Stimulated activated memory B cell treated with anti-CD40 and anti-IgM and Interleukin-4, amounts not matched to agents 10 μg/mL and 1 μg/mL and 100 μg/mL, for 72 hours (primary cell): ENCODE results near the gene GFOD2.
A peak's percentile ranks its signal among the peaks of the same experiment; 100 is the strongest.

Experiments
- ATAC-seq: fragments of 150-1000 bp; cut with Tn5 transposase; 2 replicates; pipeline ENCODE4 v1.10.0; 2021
- H3K27ac Mint-ChIP-seq: one replicate; pipeline ENCODE4 v1.8.0; 2022; ENCODE audit warnings: mild to moderate bottlenecking, mixed read lengths
- H3K27me3 Mint-ChIP-seq: one replicate; pipeline ENCODE4 v1.8.0; 2022; ENCODE audit warnings: mixed read lengths
- H3K36me3 Mint-ChIP-seq: one replicate; pipeline ENCODE4 v1.8.0; 2022; ENCODE audit warnings: mixed read lengths
- H3K4me1 Mint-ChIP-seq: one replicate; pipeline ENCODE4 v1.8.0; 2022; ENCODE audit warnings: mixed read lengths
- H3K4me3 Mint-ChIP-seq: one replicate; pipeline ENCODE4 v1.8.0; 2022; ENCODE audit warnings: mild to moderate bottlenecking, moderate library complexity, mixed read lengths
- H3K9me3 Mint-ChIP-seq: one replicate; pipeline ENCODE4 v1.8.0; 2022; ENCODE audit warnings: mixed read lengths

GFOD2 gene

DNA sequence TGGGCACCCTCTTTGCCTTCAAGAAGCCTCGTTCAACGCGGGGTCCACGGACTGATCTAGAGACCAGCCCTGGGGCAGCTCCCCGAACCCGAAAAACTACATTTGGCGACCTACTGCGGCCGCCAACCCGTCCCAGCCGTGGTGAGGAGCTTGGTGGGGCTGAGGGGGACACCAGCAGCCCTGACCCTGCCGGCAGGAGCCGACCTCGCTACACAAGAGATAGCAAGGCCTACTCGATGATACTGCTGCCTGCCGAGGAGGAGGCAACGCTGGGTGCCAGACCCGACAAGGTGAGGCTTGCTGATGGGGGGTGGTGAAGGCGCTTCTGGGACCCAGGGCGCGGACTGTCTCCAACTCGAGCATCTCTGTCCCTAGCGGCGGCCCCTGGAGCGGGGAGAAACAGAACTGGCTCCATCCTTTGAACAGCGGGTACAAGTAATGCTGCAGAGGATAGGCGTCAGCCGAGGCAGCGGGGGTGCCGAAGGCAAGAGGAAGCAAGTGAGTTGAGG, 64.7 kb downstream of the GFOD2 start:
- no peak overlapping the region for H3K4me3 Mint-ChIP-seq
- peaks cover 40% of the 10 kb centered on the region for H3K36me3 Mint-ChIP-seq
- no peak for ATAC-seq
- H3K27me3 Mint-ChIP-seq: no peaks in the 10 kb centered on the region
- no peaks in the 10 kb centered on the region for H3K9me3 Mint-ChIP-seq
- H3K27ac Mint-ChIP-seq: no peak overlapping the region
- peaks cover 29% of the 10 kb centered on the region for H3K4me1 Mint-ChIP-seq

DNA sequence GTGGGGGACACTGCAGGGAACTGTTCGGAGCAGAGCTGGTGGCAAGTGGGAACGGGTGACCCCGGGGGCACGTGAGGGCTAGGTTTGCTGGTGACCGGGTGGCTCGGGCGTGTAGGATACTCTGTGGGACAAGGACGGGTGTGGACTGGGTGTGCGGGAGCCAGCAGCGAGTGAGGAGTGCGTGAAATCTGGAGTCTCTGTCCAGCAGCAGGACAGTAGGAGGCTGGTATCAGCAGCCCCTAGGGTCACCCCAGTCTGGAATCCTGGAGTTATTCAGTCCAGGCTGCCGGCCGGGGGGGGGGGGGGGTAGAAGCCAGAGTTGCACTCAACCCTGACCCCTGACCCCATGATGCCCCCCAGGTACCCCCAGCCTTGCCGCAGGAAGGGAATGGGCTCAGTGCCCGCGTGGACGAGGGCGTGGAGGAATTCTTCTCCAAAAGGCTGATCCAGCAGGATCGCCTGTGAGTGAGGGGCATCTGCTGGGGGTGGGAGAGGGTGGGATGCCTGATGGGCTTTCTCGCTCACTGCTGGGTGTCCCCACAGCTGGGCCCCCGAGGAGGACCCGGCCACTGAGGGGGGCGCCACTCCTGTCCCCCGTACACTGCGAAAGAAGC, 65.2 kb downstream of the GFOD2 start:
- Mint-ChIP-seq H3K4me3 (no peak overlapping the region), H3K36me3 (peaks cover 46% of the 10 kb centered on the region), H3K9me3 (no peaks in the 10 kb centered on the region), H3K27ac (no peak overlapping the region), H3K27me3 (no peaks in the 10 kb centered on the region), H3K4me1 (peaks cover 24% of the 10 kb centered on the region)
- no peak for ATAC-seq

DNA sequence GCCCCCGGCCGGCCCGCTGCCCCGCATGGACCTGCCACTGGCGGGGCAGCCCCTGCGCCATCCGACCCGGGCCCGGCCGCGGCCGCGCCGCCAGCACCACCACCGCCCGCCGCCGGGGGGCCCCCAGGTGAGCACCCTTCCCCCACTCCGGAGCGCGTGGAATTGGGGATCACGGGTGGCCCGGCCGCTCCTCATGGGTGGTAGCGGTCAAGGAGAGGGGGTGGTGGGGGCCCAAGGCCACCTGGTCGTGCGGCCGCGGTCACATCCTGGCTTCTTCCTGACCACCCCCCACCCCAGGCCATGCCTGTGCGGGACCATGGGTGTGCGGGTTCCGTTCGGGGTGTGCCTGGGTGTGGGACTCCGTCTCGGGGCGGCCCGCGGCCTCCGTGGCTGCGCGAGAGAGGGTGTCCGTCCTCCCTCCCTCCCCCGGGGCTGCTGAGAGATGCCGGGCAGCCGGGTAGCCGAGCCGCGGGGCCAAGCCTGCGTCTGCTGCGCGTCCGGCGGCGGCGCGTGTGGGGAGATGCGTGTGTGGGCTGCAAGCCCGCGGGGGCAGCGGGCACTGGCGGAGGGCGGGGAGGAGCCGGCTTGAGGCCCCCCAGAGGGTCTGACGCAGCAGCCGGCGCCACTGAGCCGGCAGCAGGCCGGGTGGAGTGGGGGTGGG, 65.9 kb downstream of the GFOD2 start:
- H3K36me3 Mint-ChIP-seq: peaks cover 52% of the 10 kb centered on the region
- no peaks in the 10 kb centered on the region for H3K9me3 Mint-ChIP-seq
- ATAC-seq: peak; percentile 67
- no peaks in the 10 kb centered on the region for H3K27me3 Mint-ChIP-seq
- H3K27ac Mint-ChIP-seq: no peak overlapping the region
- no peak overlapping the region for H3K4me3 Mint-ChIP-seq
- H3K4me1 Mint-ChIP-seq: peaks cover 17% of the 10 kb centered on the region

DNA sequence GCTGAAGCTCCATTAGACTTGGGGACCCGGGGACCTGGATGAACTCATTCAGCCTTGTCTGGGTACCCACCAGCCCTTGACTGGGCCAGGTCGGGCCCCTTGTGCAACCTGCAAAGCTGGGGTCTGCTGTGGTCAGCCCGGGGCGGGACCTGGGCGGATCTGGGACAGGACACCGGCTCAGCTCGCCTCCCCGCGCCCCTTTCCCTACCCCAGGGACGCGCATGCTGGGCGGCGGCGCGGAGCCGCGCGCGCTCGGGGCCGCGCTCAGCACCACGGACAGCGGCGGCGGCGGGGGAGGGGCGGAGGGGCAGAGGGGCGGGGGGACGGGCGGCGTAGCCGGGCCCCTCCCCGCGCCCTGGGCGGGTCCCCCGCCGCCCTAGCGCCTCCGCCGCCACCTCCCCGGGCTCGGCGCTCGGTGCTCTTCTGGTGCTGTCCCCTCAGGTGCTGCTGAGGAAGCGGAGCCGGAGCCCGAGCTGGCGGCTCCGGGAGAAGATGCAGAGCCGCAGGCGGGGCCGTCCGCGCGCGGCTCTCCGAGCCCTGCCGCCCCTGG, 66.5 kb downstream of the GFOD2 start:
- H3K36me3 Mint-ChIP-seq: peaks cover 52% of the 10 kb centered on the region
- no peak overlapping the region for H3K4me3 Mint-ChIP-seq
- peaks cover 11% of the 10 kb centered on the region for H3K4me1 Mint-ChIP-seq
- peak overlapping the region; percentile 71 for H3K27ac Mint-ChIP-seq
- no peaks in the 10 kb centered on the region for H3K9me3 Mint-ChIP-seq
- peak; percentile 62 for ATAC-seq
- no peaks in the 10 kb centered on the region for H3K27me3 Mint-ChIP-seq

DNA sequence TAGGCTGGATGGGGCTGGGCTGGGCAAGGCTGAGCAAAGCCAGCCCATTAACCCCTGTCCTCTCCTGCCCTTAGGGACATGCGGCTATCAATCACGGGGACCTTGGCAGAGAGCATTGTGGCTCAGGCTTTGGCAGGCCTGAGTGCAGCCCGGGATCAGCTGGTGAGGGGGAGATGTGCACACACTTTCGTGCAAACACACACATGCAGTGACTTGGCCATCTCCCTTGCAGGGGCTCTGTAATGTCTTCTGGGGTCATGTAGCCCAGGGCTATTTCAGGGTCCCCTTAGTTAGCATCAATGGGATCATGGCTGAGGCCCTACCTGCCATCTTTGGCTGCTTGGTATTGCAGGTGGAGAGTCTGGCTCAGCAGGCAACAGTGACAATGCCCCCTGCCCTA, 67.3 kb downstream of the GFOD2 start:
- peaks cover 57% of the 10 kb centered on the region for H3K36me3 Mint-ChIP-seq

DNA sequence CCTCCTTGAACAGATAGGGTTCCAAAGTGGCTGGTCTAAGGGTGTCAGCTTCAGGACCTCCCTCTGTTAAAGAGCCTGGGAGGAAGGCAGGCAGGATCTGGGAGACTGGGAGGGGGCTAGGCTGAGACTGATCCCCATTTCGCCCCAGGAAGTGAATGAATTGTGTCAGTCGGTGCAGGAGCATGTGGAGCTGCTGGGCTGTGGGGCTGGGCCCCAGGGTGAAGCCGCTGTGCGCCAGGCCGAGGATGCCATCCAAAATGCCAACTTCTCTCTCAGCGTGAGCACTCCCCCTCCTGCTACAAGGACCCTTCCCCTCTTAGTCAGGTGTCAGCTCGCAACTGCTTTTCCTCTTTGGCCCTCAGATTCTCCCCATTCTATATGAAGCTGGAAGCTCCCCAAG, 68.1 kb downstream of the GFOD2 start:
- H3K27ac Mint-ChIP-seq: peak overlapping the region; percentile 43
- no peak for ATAC-seq
- no peaks in the 10 kb centered on the region for H3K27me3 Mint-ChIP-seq
- H3K4me1 Mint-ChIP-seq: peaks cover 19% of the 10 kb centered on the region
- H3K36me3 Mint-ChIP-seq: peaks cover 62% of the 10 kb centered on the region
- no peak overlapping the region for H3K4me3 Mint-ChIP-seq
- H3K9me3 Mint-ChIP-seq: no peaks in the 10 kb centered on the region

More for the DNA sequence above, 67.3 kb downstream of the GFOD2 start:
- Mint-ChIP-seq H3K4me1 (peaks cover 14% of the 10 kb centered on the region), H3K27me3 (no peaks in the 10 kb centered on the region), H3K27ac (peak overlapping the region; percentile 71), H3K4me3 (no peak overlapping the region), H3K9me3 (no peaks in the 10 kb centered on the region)
- no peak for ATAC-seq

DNA sequence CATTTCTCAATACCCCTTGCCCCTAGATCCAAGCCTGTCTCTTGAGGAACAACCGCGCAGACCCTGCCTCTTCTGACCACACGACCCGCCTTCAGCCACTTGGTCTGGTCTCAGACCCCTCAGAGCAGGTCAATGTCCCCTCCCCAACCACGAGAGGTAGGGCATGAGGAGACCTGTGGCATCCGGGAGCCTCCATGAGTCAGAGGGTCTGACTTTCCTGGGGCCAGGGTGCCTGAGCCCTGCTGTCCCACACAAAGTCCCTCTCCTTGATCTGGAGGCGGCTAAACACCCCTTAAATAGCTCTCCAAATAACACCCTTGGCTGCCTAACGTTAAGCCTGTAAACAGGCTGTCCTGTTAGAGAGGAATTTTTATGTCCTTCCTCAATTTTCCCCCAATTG, 69.1 kb downstream of the GFOD2 start:
- H3K27ac Mint-ChIP-seq: peak overlapping the region; percentile 43
- H3K4me1 Mint-ChIP-seq: peaks cover 14% of the 10 kb centered on the region
- H3K27me3 Mint-ChIP-seq: no peaks in the 10 kb centered on the region
- no peaks in the 10 kb centered on the region for H3K9me3 Mint-ChIP-seq
- peaks cover 55% of the 10 kb centered on the region for H3K36me3 Mint-ChIP-seq
- H3K4me3 Mint-ChIP-seq: no peak overlapping the region
- no peak for ATAC-seq

DNA sequence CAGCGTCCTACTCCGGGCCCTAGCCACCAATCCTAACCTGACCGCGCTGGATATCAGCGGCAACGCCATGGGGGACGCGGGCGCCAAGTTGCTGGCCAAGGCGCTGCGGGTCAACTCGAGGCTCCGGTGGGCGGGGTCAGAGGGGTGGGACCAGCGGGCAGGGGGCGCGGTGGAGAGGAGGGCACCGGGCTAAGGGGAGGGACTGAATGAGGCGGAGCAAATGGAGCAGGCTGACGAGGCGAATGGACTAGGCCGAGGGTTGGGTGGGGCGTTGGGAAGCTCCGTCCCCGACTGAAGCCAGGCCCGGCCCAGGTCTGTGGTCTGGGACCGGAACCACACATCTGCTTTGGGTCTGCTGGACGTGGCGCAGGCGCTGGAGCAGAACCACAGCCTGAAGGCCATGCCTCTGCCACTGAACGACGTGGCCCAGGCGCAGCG, 69.6 kb downstream of the GFOD2 start:
- ATAC-seq: no peak
- Mint-ChIP-seq H3K27ac (no peak overlapping the region), H3K36me3 (peaks cover 51% of the 10 kb centered on the region), H3K4me1 (peaks cover 17% of the 10 kb centered on the region), H3K27me3 (no peaks in the 10 kb centered on the region), H3K4me3 (no peak overlapping the region), H3K9me3 (no peaks in the 10 kb centered on the region)

DNA sequence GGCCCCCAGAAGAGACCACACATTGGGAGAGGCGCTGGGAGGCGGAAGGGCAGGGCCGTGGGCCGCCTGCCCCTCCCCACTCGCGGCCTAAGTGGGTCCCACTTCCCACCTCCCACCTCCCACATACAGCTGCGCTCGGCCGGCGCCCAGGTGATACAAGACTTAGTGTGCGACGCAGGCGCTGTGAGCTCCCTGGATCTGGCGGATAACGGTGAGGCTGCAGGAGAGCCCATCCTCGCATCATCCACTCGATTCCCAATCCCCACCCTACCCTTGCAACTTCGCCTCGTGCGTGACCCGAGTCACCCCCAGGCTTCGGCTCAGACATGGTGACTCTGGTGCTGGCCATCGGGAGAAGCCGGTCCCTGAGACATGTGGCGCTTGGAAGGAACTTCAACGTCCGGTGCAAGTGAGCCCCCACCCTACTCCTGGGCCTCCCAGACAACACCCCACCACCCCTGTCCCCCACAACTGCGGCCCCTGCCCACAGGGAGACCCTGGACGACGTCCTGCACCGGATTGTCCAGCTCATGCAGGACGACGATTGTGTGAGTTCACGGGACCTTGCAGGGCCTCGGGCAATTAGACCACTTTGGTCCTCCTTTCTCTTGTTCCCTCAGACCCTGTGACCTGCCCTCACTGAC, 70.2 kb downstream of the GFOD2 start:
- Mint-ChIP-seq H3K4me3 (no peak overlapping the region), H3K27ac (no peak overlapping the region), H3K9me3 (no peaks in the 10 kb centered on the region)

DNA sequence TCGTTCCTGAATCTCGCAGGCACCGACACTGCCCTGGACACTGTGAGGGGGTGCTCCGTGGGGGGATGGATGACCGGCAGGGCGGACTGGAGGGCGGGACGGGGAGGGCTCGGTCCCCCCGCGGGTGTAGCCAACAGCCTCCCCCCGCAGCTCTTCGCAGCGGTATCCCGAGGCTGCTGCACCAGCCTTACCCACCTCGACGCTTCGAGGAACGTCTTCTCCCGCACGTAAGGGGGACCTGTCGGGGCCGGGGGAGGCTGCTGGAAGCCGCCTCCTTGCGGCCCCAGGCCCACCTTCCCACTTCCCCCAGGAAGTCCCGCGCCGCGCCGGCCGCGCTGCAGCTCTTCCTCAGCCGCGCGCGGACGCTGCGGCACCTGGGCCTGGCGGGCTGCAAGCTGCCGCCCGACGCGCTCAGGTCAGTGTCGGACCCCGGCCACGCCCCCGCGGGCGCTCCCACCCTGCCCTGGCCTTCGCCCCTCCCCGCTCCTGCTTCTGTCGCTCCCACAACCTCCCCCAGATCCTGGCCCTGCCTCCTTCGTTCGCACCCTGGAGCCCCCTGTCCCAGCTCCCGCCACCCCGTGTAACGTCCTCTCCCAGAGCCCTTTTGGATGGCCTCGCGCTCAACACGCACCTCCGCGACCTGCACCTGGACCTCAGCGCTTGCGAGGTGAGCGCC, 70.9 kb downstream of the GFOD2 start:
- Mint-ChIP-seq H3K4me3 (no peak overlapping the region), H3K4me1 (peaks cover 21% of the 10 kb centered on the region), H3K9me3 (no peaks in the 10 kb centered on the region), H3K27me3 (no peaks in the 10 kb centered on the region), H3K36me3 (peaks cover 48% of the 10 kb centered on the region), H3K27ac (no peak overlapping the region)
- no peak for ATAC-seq

More for the DNA sequence above, 70.2 kb downstream of the GFOD2 start:
- Mint-ChIP-seq H3K36me3 (peaks cover 48% of the 10 kb centered on the region), H3K27me3 (no peaks in the 10 kb centered on the region), H3K4me1 (peaks cover 21% of the 10 kb centered on the region)
- ATAC-seq: no peak

DNA sequence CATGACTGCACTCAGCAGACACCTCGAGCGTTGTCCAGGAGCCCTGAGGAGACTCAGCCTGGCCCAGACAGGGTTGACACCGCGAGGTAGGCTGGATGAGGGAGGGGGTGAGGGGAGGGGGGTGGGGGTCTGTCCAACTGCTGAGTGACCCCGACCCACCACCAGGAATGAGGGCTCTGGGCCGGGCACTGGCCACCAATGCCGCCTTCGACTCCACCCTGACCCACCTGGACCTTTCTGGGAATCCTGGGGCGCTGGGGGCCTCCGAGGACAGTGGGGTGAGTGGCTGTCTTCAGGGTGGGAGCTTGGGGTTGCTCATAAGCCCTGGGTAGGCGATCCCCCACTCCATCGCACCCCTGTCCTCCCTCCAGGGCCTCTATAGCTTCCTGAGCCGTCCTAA, 71.4 kb downstream of the GFOD2 start:
- Mint-ChIP-seq H3K9me3 (no peaks in the 10 kb centered on the region), H3K4me3 (no peak overlapping the region), H3K4me1 (peaks cover 21% of the 10 kb centered on the region), H3K36me3 (peaks cover 48% of the 10 kb centered on the region), H3K27me3 (no peaks in the 10 kb centered on the region), H3K27ac (no peak overlapping the region)
- ATAC-seq: no peak

DNA sequence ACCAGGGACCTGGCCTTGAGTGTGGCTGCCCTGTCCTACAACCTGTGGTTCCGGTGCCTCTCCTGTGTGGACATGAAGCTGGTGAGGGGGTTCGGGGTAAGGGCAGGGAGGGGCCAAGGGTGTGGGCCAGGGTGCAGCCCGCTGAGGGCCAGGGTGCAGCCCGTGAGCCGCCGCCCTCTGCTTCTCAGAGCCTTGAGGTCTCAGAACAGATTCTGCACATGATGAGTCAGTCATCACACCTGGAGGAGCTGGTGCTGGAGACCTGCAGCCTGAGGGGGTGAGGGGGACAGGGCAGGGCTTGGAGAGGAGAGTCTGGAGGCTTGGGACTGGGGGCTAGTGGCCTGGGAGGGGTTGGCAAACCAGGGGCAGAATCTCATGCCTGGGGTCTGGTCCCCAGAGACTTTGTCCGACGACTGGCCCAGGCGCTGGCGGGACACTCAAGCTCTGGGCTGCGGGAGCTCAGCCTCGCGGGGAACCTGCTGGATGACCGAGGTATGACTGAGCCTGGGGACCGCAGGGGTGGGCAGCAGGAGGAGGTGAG, 71.9 kb downstream of the GFOD2 start:
- no peaks in the 10 kb centered on the region for H3K27me3 Mint-ChIP-seq
- no peak for ATAC-seq
- H3K36me3 Mint-ChIP-seq: peaks cover 46% of the 10 kb centered on the region
- H3K4me3 Mint-ChIP-seq: no peak overlapping the region
- peak overlapping the region; percentile 90 for H3K27ac Mint-ChIP-seq
- H3K9me3 Mint-ChIP-seq: no peaks in the 10 kb centered on the region
- H3K4me1 Mint-ChIP-seq: peaks cover 21% of the 10 kb centered on the region

DNA sequence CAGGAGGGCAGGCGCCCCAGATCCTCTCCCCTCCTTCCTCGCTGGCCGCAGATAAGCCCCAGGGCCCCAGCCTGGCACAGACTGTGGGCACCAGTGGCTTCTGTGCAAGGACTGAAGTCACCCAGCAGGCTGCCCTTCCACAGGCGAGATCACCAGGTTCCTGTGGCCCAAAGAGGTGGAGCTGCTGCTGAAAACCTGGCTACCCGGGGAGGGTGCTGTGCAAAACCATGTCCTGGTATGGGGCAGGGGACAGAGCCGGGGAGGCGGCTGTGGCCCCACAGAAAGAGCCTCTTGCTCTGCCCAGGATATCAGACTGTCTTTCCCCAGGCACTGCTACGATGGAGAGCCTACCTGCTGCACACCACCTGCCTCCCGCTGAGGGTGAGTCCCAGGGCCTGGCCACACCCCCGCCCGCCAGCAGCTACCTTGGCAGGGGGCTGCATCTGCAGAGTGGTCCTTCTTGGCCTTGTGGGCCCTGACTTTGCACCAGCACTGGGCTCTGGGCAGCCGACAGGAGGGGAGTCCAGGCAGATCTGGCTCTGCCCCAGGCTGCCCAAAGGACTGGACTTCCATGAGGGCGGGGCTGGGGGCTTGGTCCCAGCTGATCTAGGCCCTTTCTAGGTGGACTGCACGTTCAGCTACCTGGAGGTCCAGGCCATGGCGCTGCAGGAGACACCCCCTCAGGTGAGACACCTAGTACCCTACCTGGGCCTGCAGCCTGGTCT, 73.6 kb downstream of the GFOD2 start:
- H3K36me3 Mint-ChIP-seq: peaks cover 31% of the 10 kb centered on the region
- peak overlapping the region; percentile 90 for H3K27ac Mint-ChIP-seq
- ATAC-seq: no peak
- peak overlapping the region; percentile 84 for H3K4me3 Mint-ChIP-seq
- H3K4me1 Mint-ChIP-seq: peaks cover 18% of the 10 kb centered on the region
- no peaks in the 10 kb centered on the region for H3K27me3 Mint-ChIP-seq
- no peaks in the 10 kb centered on the region for H3K9me3 Mint-ChIP-seq

DNA sequence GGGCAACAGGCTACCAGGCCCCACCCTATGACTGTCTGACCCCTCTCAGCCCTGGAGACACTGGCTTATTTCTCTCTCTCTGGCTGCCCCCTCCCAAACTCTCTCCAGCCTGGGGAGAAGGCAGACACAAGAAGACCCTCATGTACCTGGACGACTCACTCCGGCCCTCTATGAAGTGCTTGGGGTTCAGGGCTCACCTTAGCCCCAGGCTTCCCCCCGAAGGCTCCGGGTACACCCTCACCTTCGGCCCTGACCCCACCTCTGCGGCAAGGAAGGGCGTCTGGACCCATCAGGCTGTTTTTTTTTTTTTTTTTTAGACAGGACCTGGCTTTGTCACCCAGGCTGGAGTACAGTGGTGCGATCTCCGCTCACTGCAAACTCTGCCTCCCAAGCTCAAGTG, 75.1 kb downstream of the GFOD2 start:
- H3K4me1 Mint-ChIP-seq: peaks cover 16% of the 10 kb centered on the region
- no peak for ATAC-seq
- peak overlapping the region; percentile 90 for H3K27ac Mint-ChIP-seq
- peak overlapping the region; percentile 31 for H3K4me3 Mint-ChIP-seq
- no peaks in the 10 kb centered on the region for H3K27me3 Mint-ChIP-seq
- no peaks in the 10 kb centered on the region for H3K9me3 Mint-ChIP-seq
- peaks cover 20% of the 10 kb centered on the region for H3K36me3 Mint-ChIP-seq
